Measurements from ENCODE around the gene RIPOR3. TPM values are rescaled to one million over a fixed set of nuclear protein-coding genes. Genes with fewer than 3 reads are reported as not detected.
"Not testable (repeated sequence)": the region's sequence is repeated elsewhere in the genome, so short reads cannot be mapped to it uniquely, and the experiment has no call there.

Gene RIPOR3
- total RNA-seq, 2 experiments from 2014 or later, result not detected

DNA sequence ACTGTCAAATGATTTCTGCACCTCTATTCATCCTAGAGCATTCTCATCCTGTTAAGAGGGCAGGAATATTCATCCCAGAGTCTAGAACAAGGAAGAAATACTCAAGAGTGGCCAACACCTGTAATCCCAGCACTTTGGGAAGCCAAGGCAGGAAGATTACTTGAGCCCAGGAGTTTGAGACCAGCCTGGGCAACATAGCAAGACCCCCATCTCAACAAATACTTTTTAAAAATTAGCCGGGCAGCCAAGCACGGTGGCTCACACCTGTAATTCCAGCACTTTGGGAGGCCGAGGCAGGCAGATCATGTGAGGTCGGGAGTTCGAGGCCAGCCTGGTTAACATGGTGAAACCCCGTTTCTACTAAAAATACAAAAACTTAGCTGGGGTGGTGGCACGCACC is 6.9 kb upstream of the RIPOR3 start:
- ATAC-seq; POLR2A ChIA-PET; CTCF ChIA-PET; H3K4me1 Mint-ChIP-seq; H3K9me3 Mint-ChIP-seq (ENCODE audit: low read depth); H3K36me3 Mint-ChIP-seq (ENCODE audit: low read depth); H3K4me3 Mint-ChIP-seq; intact Hi-C loops (cut with DNase I, micrococcal nuclease); DNase-seq; H3K27ac Mint-ChIP-seq: not testable (repeated sequence)
- peaks cover 11% of the 10 kb centered on the region for H3K27me3 Mint-ChIP-seq

DNA sequence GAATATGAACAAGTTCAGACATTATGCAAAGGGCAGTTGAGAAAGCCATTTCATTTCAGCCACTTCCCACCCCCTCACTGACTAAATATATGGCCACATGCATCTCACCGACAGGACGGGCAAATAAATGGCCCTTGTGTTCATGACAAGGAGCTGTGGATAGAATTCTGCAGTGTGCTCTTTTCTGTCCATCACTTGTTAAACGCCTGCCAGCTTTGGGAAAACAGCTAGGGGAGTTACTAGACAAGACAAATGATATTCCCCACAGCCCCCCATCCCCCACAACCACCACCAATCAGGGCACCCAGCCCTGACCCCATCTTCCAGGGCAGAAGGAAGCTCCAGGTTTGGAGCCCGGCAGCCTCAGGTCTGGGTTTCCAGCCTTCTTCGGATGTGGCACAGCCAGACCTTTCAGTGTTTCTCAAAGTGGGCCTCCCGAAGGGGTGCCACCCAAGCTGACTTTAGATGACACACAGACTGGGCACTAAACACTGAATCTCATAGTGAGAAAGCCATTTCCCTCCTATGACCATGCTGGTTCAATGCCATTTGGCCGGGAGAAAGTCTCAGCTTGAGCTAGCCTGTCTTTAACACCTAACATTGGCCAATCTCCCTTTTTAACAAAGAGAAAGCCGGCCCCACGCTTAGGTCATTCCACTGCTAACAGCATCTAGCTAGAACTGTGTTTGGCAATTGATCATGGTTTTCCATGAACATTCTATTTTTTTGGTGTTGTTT is 4.0 kb upstream of the RIPOR3 start:
- H3K4me1 Mint-ChIP-seq, result peaks cover 8% of the 10 kb centered on the region
- no peak overlapping the region for H3K27ac Mint-ChIP-seq
- H3K4me3 Mint-ChIP-seq, result no peak overlapping the region
- CTCF ChIA-PET, result interaction anchor here (0.6 to 3.0 kb wide), 7 partner anchors 9 to 652 kb away, joined by 3 to 14 read pairs (median 3); no protein-coding TSS in a partner anchor
- H3K9me3 Mint-ChIP-seq (ENCODE audit: low read depth), result no peaks in the 10 kb centered on the region
- POLR2A ChIA-PET, result no interaction called here
- ATAC-seq (no peak), DNase-seq (no peak)
- no peaks in the 10 kb centered on the region for H3K36me3 Mint-ChIP-seq (ENCODE audit: low read depth)
- intact Hi-C loops (cut with DNase I, micrococcal nuclease), result no loop called here
- peaks cover 34% of the 10 kb centered on the region for H3K27me3 Mint-ChIP-seq

DNA sequence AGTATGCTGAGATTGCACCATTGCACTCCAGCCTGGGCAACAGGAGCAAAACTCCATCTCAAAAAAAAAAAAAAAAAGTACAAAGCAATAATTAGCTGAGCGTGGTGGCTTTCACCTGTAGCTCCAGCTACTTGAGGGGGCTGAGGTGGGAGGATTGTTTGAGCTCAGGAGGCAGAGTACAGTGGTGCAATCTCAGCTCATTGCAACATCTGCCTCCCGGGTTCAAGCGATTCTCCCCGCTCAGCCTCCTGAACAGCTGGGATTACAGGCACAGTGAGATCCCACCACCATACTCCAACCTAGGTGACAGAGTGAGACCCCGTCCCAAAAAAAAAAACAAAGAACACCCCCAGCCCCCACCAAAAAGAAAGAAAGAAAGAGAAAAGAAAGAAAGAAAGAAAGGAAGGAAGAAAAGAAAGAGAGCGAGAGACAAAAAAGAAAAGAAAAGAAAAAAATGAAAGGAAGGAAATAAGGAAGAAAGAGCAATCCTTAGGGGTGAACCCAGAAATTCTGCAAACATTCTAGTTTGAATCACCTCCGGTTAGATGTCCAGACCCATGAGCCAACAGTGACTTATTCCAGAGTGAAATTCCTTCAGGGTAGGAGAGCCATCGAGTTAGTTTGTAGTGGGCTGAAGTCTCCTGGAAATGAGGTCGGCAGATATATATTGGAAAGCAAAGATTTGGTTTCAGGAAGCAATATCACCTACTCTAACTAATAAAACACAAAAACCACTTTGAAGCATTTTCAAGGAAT is 3.2 kb upstream of the RIPOR3 start:
- ChIA-PET POLR2A (no interaction called here), CTCF (interaction anchor here (0.6 to 3.0 kb wide), 4 partner anchors 23 to 59 kb away, joined by 3 to 14 read pairs (median 3); no protein-coding TSS in a partner anchor)
- no peaks in the 10 kb centered on the region for H3K9me3 Mint-ChIP-seq (ENCODE audit: low read depth)
- no peak for ATAC-seq
- H3K4me3 Mint-ChIP-seq, result no peak overlapping the region
- peaks cover 8% of the 10 kb centered on the region for H3K4me1 Mint-ChIP-seq
- peaks cover 39% of the 10 kb centered on the region for H3K27me3 Mint-ChIP-seq
- no peaks in the 10 kb centered on the region for H3K36me3 Mint-ChIP-seq (ENCODE audit: low read depth)
- DNase-seq, result no peak
- H3K27ac Mint-ChIP-seq, result no peak overlapping the region
- intact Hi-C loops (cut with DNase I, micrococcal nuclease), result no loop called here

GRCh38 chr20:50693001-50693400 is 1.7 kb upstream of the RIPOR3 start:
- DNase-seq (no peak), ATAC-seq (no peak)
- no peaks in the 10 kb centered on the region for H3K9me3 Mint-ChIP-seq (ENCODE audit: low read depth)
- H3K4me1 Mint-ChIP-seq, result peaks cover 8% of the 10 kb centered on the region
- H3K27me3 Mint-ChIP-seq, result peaks cover 43% of the 10 kb centered on the region
- intact Hi-C loops (cut with DNase I, micrococcal nuclease), result no loop called here
- H3K4me3 Mint-ChIP-seq, result no peak overlapping the region
- no peaks in the 10 kb centered on the region for H3K36me3 Mint-ChIP-seq (ENCODE audit: low read depth)
- ChIA-PET CTCF (interaction anchor here (0.7 kb wide), 1 partner anchor 61 kb away, joined by 3 read pairs; no protein-coding TSS in a partner anchor), POLR2A (no interaction called here)
- H3K27ac Mint-ChIP-seq, result no peak overlapping the region

GRCh38 chr20:50692552-50692933 is 1.2 kb upstream of the RIPOR3 start:
- Mint-ChIP-seq H3K4me3 (no peak overlapping the region), H3K36me3 (ENCODE audit: low read depth) (no peaks in the 10 kb centered on the region), H3K9me3 (ENCODE audit: low read depth) (no peaks in the 10 kb centered on the region), H3K27me3 (peaks cover 40% of the 10 kb centered on the region), H3K27ac (no peak overlapping the region), H3K4me1 (peaks cover 8% of the 10 kb centered on the region)
- DNase-seq, result no peak
- POLR2A ChIA-PET, result no interaction called here
- no peak for ATAC-seq
- intact Hi-C loops (cut with DNase I, micrococcal nuclease), result no loop called here
- CTCF ChIA-PET, result interaction anchor here (0.7 kb wide), 1 partner anchor 61 kb away, joined by 3 read pairs; no protein-coding TSS in a partner anchor

GRCh38 chr20:50691573-50692551 is 520 bp upstream of the RIPOR3 start:
- intact Hi-C loops (cut with DNase I, micrococcal nuclease), result no loop called here
- Mint-ChIP-seq H3K4me3 (no peak overlapping the region), H3K9me3 (ENCODE audit: low read depth) (no peaks in the 10 kb centered on the region), H3K27me3 (peaks cover 43% of the 10 kb centered on the region), H3K27ac (no peak overlapping the region), H3K36me3 (ENCODE audit: low read depth) (no peaks in the 10 kb centered on the region), H3K4me1 (peaks cover 8% of the 10 kb centered on the region)
- DNase-seq (peak; percentile 16), ATAC-seq (no peak)
- ChIA-PET POLR2A (no interaction called here), CTCF (interaction anchor here (0.7 kb wide), 3 partner anchors 58 to 527 kb away, joined by 3 read pairs; no protein-coding TSS in a partner anchor)

GRCh38 chr20:50689864-50690649 is 1.3 kb downstream of the RIPOR3 start:
- Mint-ChIP-seq H3K27ac (no peak overlapping the region), H3K9me3 (ENCODE audit: low read depth) (no peaks in the 10 kb centered on the region), H3K27me3 (peaks cover 43% of the 10 kb centered on the region), H3K4me3 (no peak overlapping the region), H3K36me3 (ENCODE audit: low read depth) (no peaks in the 10 kb centered on the region), H3K4me1 (peaks cover 8% of the 10 kb centered on the region)
- CTCF ChIA-PET, result interaction anchor here (1.4 to 2.4 kb wide), 2 partner anchors 23 to 59 kb away, joined by 3 to 5 read pairs; no protein-coding TSS in a partner anchor
- intact Hi-C loops (cut with DNase I, micrococcal nuclease), result no loop called here
- DNase-seq, result no peak
- no peak for ATAC-seq
- POLR2A ChIA-PET, result no interaction called here

DNA sequence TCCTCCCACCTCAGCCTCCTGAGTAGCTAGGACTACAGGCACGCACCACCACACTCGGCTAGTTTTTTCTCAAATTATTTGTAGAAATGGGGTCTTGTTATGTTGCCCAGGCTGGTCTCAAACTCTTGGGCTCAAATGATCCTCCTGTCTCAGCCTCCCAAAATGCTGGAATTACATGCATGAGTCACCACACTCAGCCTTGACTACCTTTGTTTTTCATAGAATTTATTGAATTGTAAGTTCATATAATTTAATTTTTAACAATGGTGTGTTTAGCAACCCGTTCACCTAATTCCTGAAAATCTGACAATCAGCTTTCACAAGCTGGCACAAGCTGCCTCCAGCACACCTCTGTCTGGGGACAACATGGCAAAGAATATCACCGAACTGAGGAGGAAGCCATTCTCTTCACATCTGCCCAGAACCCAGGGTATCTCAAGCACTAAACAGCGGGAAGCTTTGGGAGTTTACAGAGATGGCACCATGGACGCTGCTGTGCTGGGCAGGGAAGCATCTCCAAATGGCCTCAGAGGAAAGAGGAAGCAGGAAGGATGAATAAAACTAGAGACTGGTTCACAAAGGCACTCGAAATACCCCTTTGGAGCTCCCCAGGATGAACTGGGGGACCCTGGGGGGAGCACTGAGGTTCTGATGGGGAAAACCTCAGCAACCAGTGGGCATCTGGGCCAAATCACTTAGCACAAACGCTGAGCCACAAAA is 2.9 kb downstream of the RIPOR3 start:
- intact Hi-C loops (cut with DNase I, micrococcal nuclease), result no loop called here
- ChIA-PET POLR2A (no interaction called here), CTCF (interaction anchor here (0.6 to 2.4 kb wide), 3 partner anchors 27 to 69 kb away, joined by 3 to 5 read pairs (median 3); no protein-coding TSS in a partner anchor)
- Mint-ChIP-seq H3K36me3 (ENCODE audit: low read depth) (no peaks in the 10 kb centered on the region), H3K27ac (no peak overlapping the region), H3K4me3 (no peak overlapping the region), H3K9me3 (ENCODE audit: low read depth) (no peaks in the 10 kb centered on the region), H3K4me1 (peaks cover 8% of the 10 kb centered on the region), H3K27me3 (peaks cover 38% of the 10 kb centered on the region)
- no peak for ATAC-seq
- no peak for DNase-seq

GRCh38 chr20:50686821-50687220 is 4.5 kb downstream of the RIPOR3 start:
- Mint-ChIP-seq H3K4me3 (no peak overlapping the region), H3K9me3 (ENCODE audit: low read depth) (no peaks in the 10 kb centered on the region), H3K4me1 (peaks cover 7% of the 10 kb centered on the region), H3K27ac (no peak overlapping the region), H3K36me3 (ENCODE audit: low read depth) (no peaks in the 10 kb centered on the region), H3K27me3 (peaks cover 27% of the 10 kb centered on the region)
- intact Hi-C loops (cut with DNase I, micrococcal nuclease), result no loop called here
- ChIA-PET POLR2A (no interaction called here), CTCF (interaction anchor here (1.0 kb wide), 1 partner anchor 9 kb away, joined by 3 read pairs; no protein-coding TSS in a partner anchor)
- no peak for ATAC-seq
- no peak for DNase-seq

DNA sequence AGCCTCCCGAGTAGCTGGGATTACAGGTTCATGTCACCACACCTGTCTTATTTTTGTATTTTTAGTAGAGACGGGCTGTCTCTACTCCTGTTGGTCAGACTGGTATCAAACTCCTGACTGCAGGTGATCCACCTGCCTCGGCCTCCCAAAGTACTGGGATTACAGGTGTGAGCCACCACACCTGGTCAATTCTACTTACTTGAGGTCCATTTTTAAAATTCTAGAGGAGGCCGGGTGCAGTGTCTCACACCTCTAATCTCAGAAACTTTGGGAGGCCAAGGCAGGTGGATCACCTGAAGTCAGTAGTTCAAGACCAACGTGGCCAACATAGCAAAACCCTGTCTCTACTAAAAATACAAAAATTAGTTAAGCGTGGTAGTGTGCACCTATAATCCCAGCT is 7.8 kb downstream of the RIPOR3 start:
- ChIA-PET POLR2A (no interaction called here), CTCF (interaction anchor here (0.7 kb wide), 1 partner anchor 153 kb away, joined by 4 read pairs; no protein-coding TSS in a partner anchor)
- H3K4me3 Mint-ChIP-seq, result no peak overlapping the region
- no peaks in the 10 kb centered on the region for H3K36me3 Mint-ChIP-seq (ENCODE audit: low read depth)
- intact Hi-C loops (cut with DNase I, micrococcal nuclease), result no loop called here
- no peak overlapping the region for H3K27ac Mint-ChIP-seq
- DNase-seq, result no peak
- no peaks in the 10 kb centered on the region for H3K4me1 Mint-ChIP-seq
- H3K27me3 Mint-ChIP-seq, result peaks cover 5% of the 10 kb centered on the region
- no peak for ATAC-seq
- no peaks in the 10 kb centered on the region for H3K9me3 Mint-ChIP-seq (ENCODE audit: low read depth)
